Tibial nerve (tissue), 4 donors: ENCODE measurements around the gene NFKB1. TPM values are rescaled to one million over a fixed set of nuclear protein-coding genes. Genes with fewer than 3 reads are reported as not detected.

ENCODE experiments used
- DNase-seq, 2 donors: peaks; one replicate each; pipeline ENCODE4 v3.0.0-alpha.2; 2019; ENCODE audit warnings: low spot score in 2 of 2
- H3K27ac ChIP-seq, 4 donors: fragments of 200-600 bp; sonication (generic) in 3 of 4; one replicate each; pipeline ENCODE4 v1.5.1; 2017 to 2019; ENCODE audit warnings: mild to moderate bottlenecking in 1 of 4
- H3K27me3 ChIP-seq, 2 donors: fragments of 200-600 bp; sonication (generic) in 1 of 2; one replicate each; pipeline versions ENCODE4 v1.5.1 to v1.6.0; 2017 to 2019
- H3K36me3 ChIP-seq, 3 donors: fragments of 200-600 bp; sonication (generic); one replicate each; pipeline ENCODE4 v1.5.1; 2018 to 2019
- H3K4me1 ChIP-seq, 4 donors: fragments of 200-600 bp; sonication (generic) in 3 of 4; one replicate each; pipeline ENCODE4 v1.5.1; 2017 to 2019
- H3K4me3 ChIP-seq, 4 donors: fragments of 200-600 bp; sonication (generic) in 3 of 4; one replicate each; pipeline ENCODE4 v1.5.1; 2017 to 2019; ENCODE audit warnings: mild to moderate bottlenecking in 1 of 4, moderate library complexity in 1 of 4
- H3K9me3 ChIP-seq, 4 donors: fragments of 200-600 bp; sonication (generic) in 3 of 4; one replicate each; pipeline ENCODE4 v1.5.1; 2017 to 2019
- CTCF ChIP-seq, 5 experiments: fragments of 200-600 bp in 3 of 5; fragments of 450-650 bp in 2 of 5; sonication (generic) in 3 of 5; IDR thresholded peaks; one replicate each; pipeline ENCODE4 v1.5.1; 2016 to 2019; ENCODE audit warnings: antibody characterized with exemption in 5 of 5, mild to moderate bottlenecking in 3 of 5, moderate library complexity in 2 of 5
- EP300 ChIP-seq, 2 donors: sonication (generic); formaldehyde crosslinking; IDR thresholded peaks; one replicate each; pipeline ENCODE4 v1.6.1; 2017; ENCODE audit warnings: antibody characterized with exemption in 2 of 2, mild to moderate bottlenecking in 1 of 2
- POLR2A ChIP-seq, 2 donors: fragments of 450-650 bp; IDR thresholded peaks; one replicate each; pipeline ENCODE4 v1.6.1; 2017; ENCODE audit warnings: antibody characterized with exemption in 2 of 2, mild to moderate bottlenecking in 2 of 2, moderate library complexity in 2 of 2
- WGBS, 2 donors: methylation state at CpG; one replicate each; pipeline ENCODE4 v1.1.5; 2018; 5-methylcytosine and 5-hydroxymethylcytosine counted together
- total RNA-seq, 4 donors: library from RNA; depleted of rRNA; stranded (reverse); fragments of >200 nt; gene quantifications; one replicate each; pipeline ENCODE4 v1.1.0, GENCODE V29; 2016

Gene NFKB1
- total RNA-seq, 4 donors from 2014 or later: 21.6 to 44.8 (median 28.3) TPM

DNA sequence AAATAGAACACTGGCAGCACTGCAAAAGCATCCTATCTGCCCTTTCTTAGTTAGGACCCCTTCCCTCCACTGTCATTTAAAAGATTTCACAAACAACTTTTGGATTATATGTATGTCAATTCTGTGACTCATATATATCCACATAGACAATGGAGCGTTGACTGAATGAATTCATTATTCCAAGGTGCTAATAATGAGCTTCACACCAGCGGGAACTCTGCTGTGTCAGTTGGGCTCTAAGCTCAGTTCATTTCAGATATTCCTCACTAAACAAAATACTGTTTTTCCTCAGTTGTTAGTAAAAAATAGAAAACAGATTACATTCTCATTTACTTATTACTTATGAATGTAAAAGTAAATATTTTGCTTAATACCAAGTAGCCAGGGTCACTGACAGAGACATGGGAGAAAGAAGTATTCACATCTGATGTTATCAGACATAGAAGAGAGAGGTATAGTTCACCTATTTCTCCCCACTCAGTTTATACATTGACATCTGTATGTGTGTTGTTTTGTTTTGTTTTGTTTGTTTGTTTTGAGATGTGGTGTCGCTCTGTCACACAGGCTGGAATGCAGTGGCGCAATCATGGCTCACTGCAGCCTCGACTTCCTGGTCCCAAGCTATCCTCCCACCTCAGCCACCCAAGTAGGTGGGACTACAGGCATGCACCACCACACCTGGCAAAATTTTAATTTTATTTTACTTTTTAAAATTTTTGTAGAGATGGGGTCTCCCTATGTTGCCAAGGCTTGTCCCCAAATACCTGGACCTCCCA, 10.9 kb downstream of the NFKB1 start:
- no peak for DNase-seq
- H3K36me3 ChIP-seq: no peaks in the 10 kb centered on the region
- TF ChIP-seq POLR2A (IDR thresholded peaks at IDR 0.05): no peak
- no peak for TF ChIP-seq EP300 (IDR thresholded peaks at IDR 0.05)
- TF ChIP-seq CTCF (IDR thresholded peaks at IDR 0.05): no peak
- no peaks in the 10 kb centered on the region for H3K27me3 ChIP-seq
- 64 to 70% methylated on average over 5 of the region's 5 CpGs for WGBS, 2 donors
- H3K4me3 ChIP-seq: no peak overlapping the region
- peak overlapping the region in 3 of 4 donors; percentile 25 to 84 (median 54) for H3K27ac ChIP-seq
- H3K4me1 ChIP-seq: peaks cover 0 to 51% (median 13%) of the 10 kb centered on the region in 4 donors
- peaks cover 0 to 7% (median 2%) of the 10 kb centered on the region in 4 donors for H3K9me3 ChIP-seq

DNA sequence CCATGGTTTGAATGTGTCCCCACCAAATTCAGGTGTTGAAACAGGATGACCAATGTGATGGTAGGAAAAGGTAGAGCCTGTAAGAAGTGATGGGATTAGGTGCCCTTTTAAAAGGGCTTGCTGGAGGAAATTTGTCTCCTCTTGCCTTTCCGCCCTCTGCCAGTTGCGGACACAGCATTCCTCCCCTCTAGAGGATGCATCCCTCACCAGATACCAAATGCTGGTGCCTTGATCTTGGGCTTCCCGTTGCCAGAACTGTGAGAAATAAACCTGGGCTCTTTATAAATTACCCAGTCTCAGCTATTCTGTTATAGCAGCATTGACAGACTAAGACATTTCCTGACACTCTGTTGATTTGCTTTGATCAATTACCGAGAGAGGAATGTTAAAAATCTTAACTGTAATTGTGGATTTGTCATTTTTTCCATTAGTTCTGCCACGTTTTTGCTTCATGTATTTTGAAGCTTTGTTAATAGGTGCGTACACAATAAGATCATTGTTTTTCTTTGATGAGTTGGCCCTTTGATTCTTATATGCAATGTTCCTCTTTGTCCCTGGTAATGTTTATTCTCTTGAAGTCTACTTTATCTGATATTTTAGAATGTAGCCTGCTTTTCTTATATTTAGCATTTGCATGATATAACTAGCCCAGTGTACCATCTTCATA, 13.3 kb downstream of the NFKB1 start:
- peaks cover 0 to 45% (median 11%) of the 10 kb centered on the region in 4 donors for H3K4me1 ChIP-seq
- DNase-seq: no peak
- peaks cover 0 to 7% (median 2%) of the 10 kb centered on the region in 4 donors for H3K9me3 ChIP-seq
- no peak overlapping the region for H3K4me3 ChIP-seq
- no peaks in the 10 kb centered on the region for H3K36me3 ChIP-seq
- no peaks in the 10 kb centered on the region for H3K27me3 ChIP-seq
- 73 to 74% methylated on average over 6 of the region's 6 CpGs for WGBS, 2 donors
- peak overlapping the region in 1 of 4 donors; percentile 84 for H3K27ac ChIP-seq
- TF ChIP-seq POLR2A (IDR thresholded peaks at IDR 0.05) (no peak), EP300 (IDR thresholded peaks at IDR 0.05) (no peak), CTCF (IDR thresholded peaks at IDR 0.05) (no peak)

DNA sequence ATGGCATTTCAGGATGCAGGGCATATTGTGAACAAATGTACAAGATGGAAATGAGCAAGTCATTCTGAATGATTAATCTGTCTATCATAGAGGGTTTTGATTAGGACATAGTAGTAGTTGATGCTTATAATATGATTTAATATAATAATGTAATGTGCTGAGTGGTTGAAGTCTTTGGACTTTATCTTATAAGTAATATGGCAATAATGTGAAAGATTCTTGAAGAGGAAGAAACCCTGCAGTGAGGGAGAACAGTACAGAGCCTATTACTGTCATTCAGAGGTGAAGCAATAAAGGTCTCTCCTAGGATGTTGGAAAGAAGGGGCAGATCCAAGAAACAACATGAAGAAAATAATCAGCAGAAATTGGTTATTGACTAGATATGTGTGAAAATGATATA, 16.6 kb downstream of the NFKB1 start:
- no peak overlapping the region for H3K4me3 ChIP-seq
- H3K9me3 ChIP-seq: peaks cover 0 to 7% (median 2%) of the 10 kb centered on the region in 4 donors
- no peaks in the 10 kb centered on the region for H3K27me3 ChIP-seq
- no peak for DNase-seq
- H3K36me3 ChIP-seq: no peaks in the 10 kb centered on the region
- H3K4me1 ChIP-seq: peaks cover 0 to 54% (median 13%) of the 10 kb centered on the region in 4 donors
- no peak overlapping the region for H3K27ac ChIP-seq
- no peak for TF ChIP-seq CTCF (IDR thresholded peaks at IDR 0.05)
- TF ChIP-seq EP300 (IDR thresholded peaks at IDR 0.05): no peak
- no peak for TF ChIP-seq POLR2A (IDR thresholded peaks at IDR 0.05)

DNA sequence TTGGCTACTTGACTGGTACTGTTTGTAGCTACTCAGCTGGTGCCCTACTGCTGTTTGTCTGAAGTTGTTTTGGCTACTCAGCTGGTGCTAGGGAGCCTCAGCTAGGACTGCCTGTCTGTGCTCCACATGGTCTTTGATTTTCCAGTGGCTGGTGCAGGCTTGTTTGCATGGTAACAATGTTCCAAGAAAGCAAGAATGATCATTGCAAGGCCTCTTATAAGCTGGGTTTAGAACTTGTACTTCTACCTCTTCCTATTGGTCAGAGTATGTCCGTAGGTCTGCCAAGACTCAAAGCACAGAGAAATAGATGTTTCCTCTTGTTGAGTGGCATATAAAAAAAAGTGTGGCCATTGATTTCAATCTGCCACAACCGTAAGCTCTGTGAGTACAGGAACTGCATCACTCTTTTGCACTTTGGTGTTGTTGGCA, 17.6 kb downstream of the NFKB1 start:
- peaks cover 0 to 63% (median 15%) of the 10 kb centered on the region in 4 donors for H3K4me1 ChIP-seq
- DNase-seq: no peak
- no peaks in the 10 kb centered on the region for H3K36me3 ChIP-seq
- H3K4me3 ChIP-seq: no peak overlapping the region
- H3K27me3 ChIP-seq: no peaks in the 10 kb centered on the region
- TF ChIP-seq CTCF (IDR thresholded peaks at IDR 0.05) (no peak), EP300 (IDR thresholded peaks at IDR 0.05) (no peak), POLR2A (IDR thresholded peaks at IDR 0.05) (no peak)
- H3K9me3 ChIP-seq: peaks cover 0 to 7% (median 2%) of the 10 kb centered on the region in 4 donors
- peak overlapping the region in 1 of 4 donors; percentile 32 for H3K27ac ChIP-seq
- 84 to 85% methylated on average over 2 of the region's 2 CpGs for WGBS, 2 donors

DNA sequence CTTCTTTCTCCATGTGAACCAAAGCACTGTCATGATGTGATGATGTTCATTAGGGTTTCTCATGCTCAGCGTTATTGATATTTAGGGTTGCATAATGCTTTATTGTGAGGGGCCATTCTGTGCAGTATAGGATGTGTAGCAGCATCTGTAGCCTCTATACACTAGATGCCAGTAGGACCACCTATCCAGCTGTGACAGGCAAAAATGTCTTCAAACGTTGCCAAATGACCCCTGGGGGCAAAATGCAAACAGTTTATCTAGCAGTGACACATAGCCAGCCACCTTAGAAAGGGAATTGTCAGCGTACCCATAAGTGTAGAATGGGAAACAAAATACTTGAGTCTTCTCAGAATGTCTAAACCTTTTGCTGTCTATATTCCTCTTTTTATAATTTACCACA, 18.8 kb downstream of the NFKB1 start:
- Histone ChIP-seq H3K9me3 (peaks cover 0 to 7% (median 2%) of the 10 kb centered on the region in 4 donors), H3K4me1 (peaks cover 0 to 65% (median 17%) of the 10 kb centered on the region in 4 donors), H3K27ac (no peak overlapping the region), H3K27me3 (no peaks in the 10 kb centered on the region), H3K36me3 (no peaks in the 10 kb centered on the region), H3K4me3 (no peak overlapping the region)
- WGBS, 2 donors: 68 to 71% methylated on average over 3 of the region's 3 CpGs
- no peak for DNase-seq
- TF ChIP-seq POLR2A (IDR thresholded peaks at IDR 0.05) (no peak), EP300 (IDR thresholded peaks at IDR 0.05) (no peak), CTCF (IDR thresholded peaks at IDR 0.05) (no peak)
